ENCODE data around the gene PIM1.

PIM1 gene

DNA sequence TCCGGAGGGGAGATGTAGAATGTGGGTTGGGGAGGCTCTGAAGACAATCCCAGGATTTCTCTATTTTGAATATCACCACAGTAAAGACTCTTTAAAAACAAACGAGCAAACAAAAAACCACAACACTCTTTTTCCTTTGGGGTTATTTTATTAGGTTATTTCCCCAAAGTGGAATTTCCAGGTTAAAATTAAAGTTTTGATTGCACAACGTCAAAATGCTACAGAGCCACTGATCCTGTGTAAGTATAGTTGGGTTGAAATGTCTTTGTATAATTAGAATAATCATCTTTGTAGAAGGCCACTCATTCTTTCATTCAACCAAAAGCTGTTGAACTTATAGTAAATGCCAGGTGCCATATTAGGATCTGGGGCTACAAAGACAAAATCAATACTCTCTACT is 19.6 kb upstream of the PIM1 start:
- TF ChIP-seq, protein P1, sequence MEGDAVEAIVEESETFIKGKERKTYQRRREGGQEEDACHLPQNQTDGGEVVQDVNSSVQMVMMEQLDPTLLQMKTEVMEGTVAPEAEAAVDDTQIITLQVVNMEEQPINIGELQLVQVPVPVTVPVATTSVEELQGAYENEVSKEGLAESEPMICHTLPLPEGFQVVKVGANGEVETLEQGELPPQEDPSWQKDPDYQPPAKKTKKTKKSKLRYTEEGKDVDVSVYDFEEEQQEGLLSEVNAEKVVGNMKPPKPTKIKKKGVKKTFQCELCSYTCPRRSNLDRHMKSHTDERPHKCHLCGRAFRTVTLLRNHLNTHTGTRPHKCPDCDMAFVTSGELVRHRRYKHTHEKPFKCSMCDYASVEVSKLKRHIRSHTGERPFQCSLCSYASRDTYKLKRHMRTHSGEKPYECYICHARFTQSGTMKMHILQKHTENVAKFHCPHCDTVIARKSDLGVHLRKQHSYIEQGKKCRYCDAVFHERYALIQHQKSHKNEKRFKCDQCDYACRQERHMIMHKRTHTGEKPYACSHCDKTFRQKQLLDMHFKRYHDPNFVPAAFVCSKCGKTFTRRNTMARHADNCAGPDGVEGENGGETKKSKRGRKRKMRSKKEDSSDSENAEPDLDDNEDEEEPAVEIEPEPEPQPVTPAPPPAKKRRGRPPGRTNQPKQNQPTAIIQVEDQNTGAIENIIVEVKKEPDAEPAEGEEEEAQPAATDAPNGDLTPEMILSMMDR (IDR thresholded peaks at IDR 0.05; ENCODE audit: insufficient read depth, low read length, missing control alignments): no peak
- no peak for DNase-seq (ENCODE audit: low read depth, low spot score)
- CTCF ChIA-PET: interaction anchor here (1.8 kb wide), 1 partner anchor 21 kb away, joined by 6 read pairs; no protein-coding TSS in a partner anchor
- no peak overlapping the region for H3K4me3 ChIP-seq (ENCODE audit: low read depth, low read length)
- POLR2A ChIA-PET: no interaction called here

DNA sequence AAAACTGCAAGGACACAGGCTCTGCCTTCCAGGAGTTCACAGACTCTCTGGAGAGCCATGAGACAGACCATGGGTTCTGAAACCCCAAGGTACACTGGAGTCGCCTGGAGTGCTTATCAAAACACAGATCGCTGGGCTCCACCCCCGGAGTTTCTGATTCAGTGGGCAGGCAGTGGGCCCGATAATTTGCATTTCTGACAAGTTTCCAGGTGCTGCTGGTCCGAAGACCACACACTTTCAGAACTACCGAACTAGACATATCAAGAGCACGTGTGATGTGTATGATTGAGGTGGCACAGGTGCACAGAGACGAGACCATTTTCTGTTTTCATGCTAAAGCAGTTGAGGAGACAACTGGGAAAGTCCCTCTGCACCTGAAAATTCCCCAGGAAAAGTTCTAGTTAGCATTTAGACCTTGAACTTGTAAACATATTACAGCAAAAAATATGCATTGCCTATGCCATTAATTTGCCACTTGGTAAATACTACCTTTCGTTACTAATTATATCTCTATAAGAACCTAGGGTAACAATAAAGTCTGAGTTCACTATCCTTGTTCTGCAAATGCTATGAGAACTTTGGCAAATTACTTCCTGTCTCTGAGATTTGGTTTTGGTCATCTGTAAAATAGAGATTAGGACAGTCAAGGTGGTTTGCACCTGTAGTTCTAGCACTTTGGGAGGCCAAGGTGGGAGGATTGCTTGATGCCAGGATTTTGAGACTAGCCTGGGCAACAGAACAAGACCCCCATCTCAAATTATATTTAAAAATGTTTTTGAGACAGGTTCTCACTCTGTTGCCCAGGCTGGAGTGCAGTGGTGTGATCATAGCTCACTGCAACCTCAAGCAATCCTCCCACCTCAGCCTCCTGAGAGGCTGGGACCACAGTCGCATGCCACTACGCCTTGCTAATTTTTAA is 14.3 kb upstream of the PIM1 start:
- ChIA-PET POLR2A (interaction anchor here (0.6 kb wide), 1 partner anchor 11 kb away, joined by 3 read pairs; no protein-coding TSS in a partner anchor), CTCF (no interaction called here)
- no peak for DNase-seq (ENCODE audit: low read depth, low spot score)
- H3K4me3 ChIP-seq (ENCODE audit: low read depth, low read length): no peak overlapping the region
- TF ChIP-seq, protein P1 (IDR thresholded peaks at IDR 0.05; ENCODE audit: insufficient read depth, low read length, missing control alignments): no peak

DNA sequence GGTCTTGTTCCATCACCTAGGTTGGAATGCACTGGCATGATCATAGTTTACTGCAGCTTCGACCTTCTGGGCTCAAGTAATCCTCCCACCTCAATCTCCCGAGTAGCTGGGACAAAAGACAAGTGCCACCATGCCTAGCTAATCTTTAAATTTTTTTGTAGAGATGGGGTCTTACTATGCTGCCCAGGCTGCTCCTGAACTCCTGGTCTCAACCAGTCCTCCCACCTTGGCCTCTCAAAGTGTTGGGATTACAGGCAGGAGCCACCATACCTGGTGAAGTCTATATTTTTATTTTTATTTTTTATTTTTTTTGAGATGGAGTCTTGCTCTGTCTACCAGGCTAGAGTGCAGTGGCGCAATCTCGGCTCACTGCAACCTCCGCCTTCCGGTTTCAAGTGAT is 11.4 kb upstream of the PIM1 start:
- CTCF ChIA-PET: interaction anchor here (0.6 to 1.4 kb wide), 2 partner anchors 10 to 104 kb away, joined by 3 to 6 read pairs; no protein-coding TSS in a partner anchor
- no peak overlapping the region for H3K4me3 ChIP-seq (ENCODE audit: low read depth, low read length)
- DNase-seq (ENCODE audit: low read depth, low spot score): no peak
- TF ChIP-seq, protein P1 (IDR thresholded peaks at IDR 0.05; ENCODE audit: insufficient read depth, low read length, missing control alignments): no peak
- POLR2A ChIA-PET: no interaction called here

DNA sequence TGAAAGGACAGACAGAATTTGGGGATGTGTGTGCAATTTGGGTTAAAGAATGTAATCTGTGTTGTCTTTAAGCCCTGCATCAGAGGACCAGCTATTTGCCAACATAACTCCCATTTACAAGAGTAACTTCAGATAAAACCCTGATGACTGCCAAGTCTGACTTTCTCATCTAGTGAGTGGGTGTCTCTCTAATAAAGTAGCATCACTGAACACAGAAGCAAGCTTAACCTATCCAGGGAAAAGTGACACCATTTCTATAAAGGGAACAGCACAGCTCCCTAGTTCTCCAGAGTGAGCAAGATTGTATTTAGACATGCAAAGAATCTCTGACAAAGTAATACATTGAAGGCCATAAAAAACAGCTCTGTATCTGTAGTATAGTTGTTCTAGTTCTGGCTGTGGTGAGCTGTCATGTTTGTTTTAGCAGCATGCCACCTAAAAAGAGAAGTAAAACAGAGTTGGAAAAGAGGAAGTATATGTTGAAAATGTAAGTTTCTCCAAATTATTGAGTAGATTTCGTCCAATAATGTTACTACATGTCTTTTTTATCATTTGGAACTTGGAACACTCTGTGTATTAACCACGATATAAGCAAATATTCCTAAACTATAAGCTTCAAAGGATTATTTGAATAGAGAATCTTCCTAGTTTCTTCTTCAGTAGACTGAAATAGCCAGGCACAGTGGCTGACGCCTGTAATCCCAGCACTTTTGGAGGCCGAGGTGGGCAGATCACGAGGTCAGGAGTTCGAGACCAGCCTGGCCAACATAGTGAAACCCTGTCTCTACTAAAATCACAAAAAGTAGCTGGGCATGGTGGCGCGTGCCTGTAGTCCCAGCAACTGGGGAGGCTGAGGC is 8.8 kb upstream of the PIM1 start:
- ChIA-PET CTCF (interaction anchor here (1.0 to 2.5 kb wide), 7 partner anchors 8 to 142 kb away, joined by 3 to 18 read pairs (median 7); partner anchors contain the start of gene PIM1), POLR2A (interaction anchor here (1.3 to 1.8 kb wide), 4 partner anchors 9 to 31 kb away, joined by 4 to 12 read pairs (median 8); partner anchors contain the start of gene PIM1)
- peak; percentile 64 for DNase-seq (ENCODE audit: low read depth, low spot score)
- H3K4me3 ChIP-seq (ENCODE audit: low read depth, low read length): no peak overlapping the region
- TF ChIP-seq, protein P1 (IDR thresholded peaks at IDR 0.05; ENCODE audit: insufficient read depth, low read length, missing control alignments): no peak

DNA sequence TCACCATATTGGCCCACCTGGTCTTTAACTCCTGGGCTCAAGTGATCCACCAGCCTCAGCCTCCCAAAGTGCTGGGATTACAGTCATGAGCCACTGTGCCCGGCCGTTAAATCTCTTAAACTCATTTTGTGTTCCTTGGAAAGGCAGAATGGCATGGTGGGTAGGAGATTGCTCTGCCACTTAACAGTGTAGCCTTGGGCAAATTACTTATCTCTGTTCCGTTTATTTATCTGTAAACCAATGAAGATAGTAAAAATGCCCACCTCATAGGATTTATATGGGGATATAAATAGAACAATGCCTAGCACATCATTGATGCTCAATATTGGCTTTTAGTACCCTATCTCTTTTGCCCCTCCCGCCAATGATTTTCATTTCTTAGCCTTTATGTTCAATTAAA is 7.2 kb upstream of the PIM1 start:
- ChIA-PET CTCF (interaction anchor here (2.5 kb wide), 1 partner anchor 144 kb away, joined by 18 read pairs; no protein-coding TSS in a partner anchor), POLR2A (no interaction called here)
- DNase-seq (ENCODE audit: low read depth, low spot score): no peak
- H3K4me3 ChIP-seq (ENCODE audit: low read depth, low read length): no peak overlapping the region
- TF ChIP-seq, protein P1 (IDR thresholded peaks at IDR 0.05; ENCODE audit: insufficient read depth, low read length, missing control alignments): no peak

All from AG04449 (cell line).